Thyroid gland (tissue), 4 donors: ENCODE data around the gene SLBP. TPM values are rescaled to one million over a fixed set of nuclear protein-coding genes. Genes with fewer than 3 reads are reported as not detected.

Source experiments
- DNase-seq, 2 donors: peaks; one replicate each; pipeline ENCODE4 v3.0.0-alpha.2; 2019
- H3K27ac ChIP-seq, 3 donors: fragments of 200-600 bp; sonication (generic); 1 replicate in 2 of 3; 2 replicates in 1 of 3; pipeline ENCODE4 v1.5.1; 2016 to 2019; ENCODE audit warnings: mild to moderate bottlenecking in 1 of 3, moderate library complexity in 1 of 3
- H3K27me3 ChIP-seq: fragments of 200-600 bp; sonication (generic); one replicate; pipeline ENCODE4 v1.5.1; 2019
- H3K36me3 ChIP-seq, 2 donors: fragments of 200-600 bp; sonication (generic); one replicate each; pipeline ENCODE4 v1.5.1; 2016 to 2019
- H3K4me1 ChIP-seq, 2 donors: fragments of 200-600 bp; sonication (generic); one replicate each; pipeline ENCODE4 v1.5.1; 2017 to 2019
- H3K4me3 ChIP-seq, 3 donors: fragments of 200-600 bp; sonication (generic); replicated peaks in 1 of 3; 1 replicate in 2 of 3; 2 replicates in 1 of 3; pipeline ENCODE4 v1.5.1; 2016; ENCODE audit warnings: mild to moderate bottlenecking in 1 of 3
- H3K9me3 ChIP-seq: fragments of 200-600 bp; sonication (generic); one replicate; pipeline ENCODE4 v1.5.1; 2017
- POLR2A ChIP-seq, 2 donors: fragments of 450-650 bp; IDR thresholded peaks; one replicate each; pipeline ENCODE4 v1.6.1; 2017; ENCODE audit warnings: antibody characterized with exemption in 2 of 2, mild to moderate bottlenecking in 2 of 2, moderate library complexity in 1 of 2
- WGBS, 2 donors: methylation state at CpG; one replicate each; pipeline ENCODE4 v1.1.5; 2017; 5-methylcytosine and 5-hydroxymethylcytosine counted together
- intact Hi-C: fragments of 100-400 bp; cut with DNase I; formaldehyde crosslinking; loops from one replicate; pipeline ENCODE4 v1.15.1; 2023
- total RNA-seq, 4 donors: library from RNA; depleted of rRNA; stranded (reverse); fragments of >200 nt; gene quantifications; one replicate each; pipeline ENCODE4 v1.2.3, GENCODE V29; 2016
- TF ChIP-seq, protein P1 (sequence below), 6 experiments: fragments of 200-600 bp in 3 of 6; fragments of 450-650 bp in 3 of 6; sonication (generic) in 3 of 6; IDR thresholded peaks; one replicate each; pipeline ENCODE4 v1.5.1; 2016 to 2019; ENCODE audit warnings: antibody characterized with exemption in 6 of 6, mild to moderate bottlenecking in 2 of 6, inconsistent platforms in 1 of 6, moderate library complexity in 1 of 6

SLBP gene
- total RNA-seq, 4 donors from 2014 or later: 41.2 to 48.5 (median 43.3) TPM

DNA sequence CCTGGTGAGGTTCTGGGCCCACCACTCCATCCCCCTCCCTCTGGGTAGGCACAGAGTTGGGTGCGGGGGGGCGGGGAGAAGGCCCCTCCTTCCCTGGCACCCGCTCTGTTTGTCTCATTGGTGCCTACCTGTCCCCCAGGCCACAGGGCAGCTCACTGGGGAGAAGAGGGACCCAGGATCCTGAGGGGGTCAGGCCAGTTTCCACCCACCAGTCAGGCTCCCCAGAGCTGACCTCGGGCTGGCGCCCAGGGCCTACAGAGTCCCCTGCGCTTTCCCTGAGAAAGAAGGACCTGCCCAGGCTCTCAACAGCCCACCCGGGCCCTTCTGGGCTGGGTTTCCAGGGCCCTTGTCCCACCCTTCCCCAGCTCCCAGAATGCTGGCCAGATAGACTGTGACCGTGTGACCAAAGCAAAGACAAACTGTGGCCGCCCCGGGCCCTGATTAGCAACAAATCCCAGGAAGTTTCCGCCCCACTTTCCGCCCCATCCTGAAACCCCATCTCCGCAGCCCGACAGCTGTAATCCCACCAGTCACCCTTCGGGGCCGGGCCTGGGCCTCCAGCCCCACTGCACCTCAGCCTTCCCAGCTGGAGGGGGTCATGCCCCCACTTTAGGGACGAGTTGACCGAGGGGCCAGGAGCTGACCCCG lies 47.2 kb upstream of the SLBP start:
- Histone ChIP-seq H3K27me3 (no peaks in the 10 kb centered on the region), H3K4me1 (peaks cover 7 to 11% of the 10 kb centered on the region in 2 donors), H3K9me3 (no peaks in the 10 kb centered on the region), H3K4me3 (no peak overlapping the region), H3K27ac (no peak overlapping the region), H3K36me3 (no peaks in the 10 kb centered on the region)
- intact Hi-C loops: no loop called here
- 83 to 86% methylated on average over 16 of the region's 19 CpGs for WGBS, 2 donors
- TF ChIP-seq, protein P1, sequence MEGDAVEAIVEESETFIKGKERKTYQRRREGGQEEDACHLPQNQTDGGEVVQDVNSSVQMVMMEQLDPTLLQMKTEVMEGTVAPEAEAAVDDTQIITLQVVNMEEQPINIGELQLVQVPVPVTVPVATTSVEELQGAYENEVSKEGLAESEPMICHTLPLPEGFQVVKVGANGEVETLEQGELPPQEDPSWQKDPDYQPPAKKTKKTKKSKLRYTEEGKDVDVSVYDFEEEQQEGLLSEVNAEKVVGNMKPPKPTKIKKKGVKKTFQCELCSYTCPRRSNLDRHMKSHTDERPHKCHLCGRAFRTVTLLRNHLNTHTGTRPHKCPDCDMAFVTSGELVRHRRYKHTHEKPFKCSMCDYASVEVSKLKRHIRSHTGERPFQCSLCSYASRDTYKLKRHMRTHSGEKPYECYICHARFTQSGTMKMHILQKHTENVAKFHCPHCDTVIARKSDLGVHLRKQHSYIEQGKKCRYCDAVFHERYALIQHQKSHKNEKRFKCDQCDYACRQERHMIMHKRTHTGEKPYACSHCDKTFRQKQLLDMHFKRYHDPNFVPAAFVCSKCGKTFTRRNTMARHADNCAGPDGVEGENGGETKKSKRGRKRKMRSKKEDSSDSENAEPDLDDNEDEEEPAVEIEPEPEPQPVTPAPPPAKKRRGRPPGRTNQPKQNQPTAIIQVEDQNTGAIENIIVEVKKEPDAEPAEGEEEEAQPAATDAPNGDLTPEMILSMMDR (IDR thresholded peaks at IDR 0.05): no peak
- TF ChIP-seq POLR2A (IDR thresholded peaks at IDR 0.05): no peak
- DNase-seq: no peak

DNA sequence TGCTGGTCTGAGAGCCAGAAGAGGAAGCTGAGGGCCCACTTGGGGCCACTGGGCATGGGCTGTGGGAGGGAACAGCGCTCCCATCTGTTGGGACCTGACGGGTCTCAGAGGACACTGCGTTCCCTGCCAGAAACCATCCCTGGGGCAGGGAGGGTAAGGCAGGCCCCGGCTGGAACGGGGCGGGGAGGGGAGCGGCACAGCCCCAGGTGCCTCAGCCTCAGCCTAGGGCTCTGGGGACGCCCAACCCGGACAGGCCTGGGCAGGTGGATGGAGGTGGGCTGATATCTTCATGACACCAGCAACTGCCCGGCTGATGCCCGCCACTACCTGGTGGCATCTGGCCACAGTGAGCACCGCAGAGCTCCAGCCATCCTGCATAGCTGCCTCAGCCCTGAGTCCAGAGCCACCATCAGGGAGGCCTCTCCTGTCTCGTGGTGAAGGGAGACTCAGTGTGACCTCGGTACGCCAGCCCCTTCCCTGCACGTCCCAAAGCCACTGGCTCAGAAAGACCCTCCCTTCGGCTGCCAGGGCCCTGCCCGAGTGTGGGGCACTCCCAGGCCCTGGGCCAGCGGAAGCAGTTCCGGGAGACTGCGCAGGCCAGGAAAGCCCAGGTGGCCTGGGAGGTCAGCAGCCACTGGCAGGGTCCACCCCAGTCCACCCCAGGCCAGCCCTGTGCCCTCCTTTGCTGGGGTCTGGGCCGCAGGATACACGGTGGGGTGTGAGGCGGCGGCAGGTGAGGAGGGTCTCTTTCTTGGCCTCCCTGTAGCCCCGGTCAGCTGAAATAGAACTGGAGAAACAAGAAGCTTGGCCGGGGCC lies 46.4 kb upstream of the SLBP start:
- peaks cover 3 to 6% of the 10 kb centered on the region in 2 donors for H3K4me1 ChIP-seq
- intact Hi-C loops: no loop called here
- H3K4me3 ChIP-seq: no peak overlapping the region
- no peak for TF ChIP-seq POLR2A (IDR thresholded peaks at IDR 0.05)
- TF ChIP-seq, protein P1 (IDR thresholded peaks at IDR 0.05): no peak
- no peak for DNase-seq
- H3K9me3 ChIP-seq: no peaks in the 10 kb centered on the region
- H3K27ac ChIP-seq: no peak overlapping the region
- WGBS, 2 donors: 86 to 93% methylated on average over 13 to 24 of the region's 27 CpGs
- H3K36me3 ChIP-seq: no peaks in the 10 kb centered on the region
- H3K27me3 ChIP-seq: no peaks in the 10 kb centered on the region

DNA sequence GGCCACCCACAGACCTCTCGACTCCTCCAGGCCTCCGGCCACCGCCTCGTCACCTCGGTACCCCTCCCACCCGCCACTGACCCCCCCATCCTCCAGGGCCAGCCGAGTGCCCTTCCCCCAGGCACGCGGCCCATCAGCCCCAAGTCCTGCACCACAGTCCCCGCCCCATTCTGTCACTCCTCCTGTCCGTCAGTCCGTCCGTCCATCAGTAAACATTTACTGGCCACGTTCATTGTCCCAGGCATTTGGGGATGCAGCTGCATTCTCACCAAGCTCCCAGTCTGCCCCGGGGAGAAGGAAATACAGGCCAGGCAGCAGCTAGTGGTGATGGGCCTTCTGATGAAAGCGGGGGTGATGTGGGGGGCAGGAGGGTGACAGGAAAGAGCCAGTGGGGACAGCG lies 45.7 kb upstream of the SLBP start:
- DNase-seq: no peak
- TF ChIP-seq, protein P1 (IDR thresholded peaks at IDR 0.05): no peak
- no peak for TF ChIP-seq POLR2A (IDR thresholded peaks at IDR 0.05)
- no peak overlapping the region for H3K4me3 ChIP-seq
- H3K27me3 ChIP-seq: no peaks in the 10 kb centered on the region
- intact Hi-C loops: no loop called here
- no peaks in the 10 kb centered on the region for H3K4me1 ChIP-seq
- no peaks in the 10 kb centered on the region for H3K9me3 ChIP-seq
- no peaks in the 10 kb centered on the region for H3K36me3 ChIP-seq
- H3K27ac ChIP-seq: no peak overlapping the region
- 70 to 77% methylated on average over 17 of the region's 17 CpGs for WGBS, 2 donors

- WGBS, 2 donors: 81 to 89% methylated on average over 8 to 11 of the region's 20 CpGs
- TF ChIP-seq POLR2A (IDR thresholded peaks at IDR 0.05): no peak
- TF ChIP-seq, protein P1 (IDR thresholded peaks at IDR 0.05): no peak
- Histone ChIP-seq H3K4me1 (no peaks in the 10 kb centered on the region), H3K27me3 (no peaks in the 10 kb centered on the region), H3K4me3 (no peak overlapping the region), H3K9me3 (no peaks in the 10 kb centered on the region), H3K27ac (no peak overlapping the region), H3K36me3 (no peaks in the 10 kb centered on the region)
- intact Hi-C loops: no loop called here
- no peak for DNase-seq
These were observed 45.0 kb upstream of the SLBP start for GRCh38 chr4:1756893-1757779.
